H1 (cell line): ENCODE measurements around the gene PRSS8. TPM values are rescaled to one million over a fixed set of nuclear protein-coding genes. Genes with fewer than 3 reads are reported as not detected.

ENCODE experiments used
- HDAC2 ChIP-seq, 2 experiments: fragments of 300-600 bp in 1 of 2; sonication (generic) in 1 of 2; IDR thresholded peaks; 2 replicates each; pipeline ENCODE4 v1.6.1; 2011 to 2012; ENCODE audit warnings: low read depth in 2 of 2, low read length in 2 of 2, mild to moderate bottlenecking in 2 of 2, moderate library complexity in 2 of 2, borderline replicate concordance in 1 of 2, inconsistent platforms in 1 of 2
- polyA plus RNA-seq, 7 experiments: library from polyadenylated mRNA; depleted of rRNA in 3 of 7; stranded (reverse) in 5 of 7; unstranded in 2 of 7; fragments of >200 nt in 5 of 7; fragments of 200-250 nt in 2 of 7; gene quantifications; 1 replicate in 5 of 7; 2 replicates in 1 of 7; 4 replicates in 1 of 7; pipeline versions ENCODE4 v1.2.1 to v1.2.3, GENCODE V29; 2011 to 2013; ENCODE audit warnings: missing spikeins in 2 of 7, mixed read lengths in 2 of 7
- total RNA-seq: library from RNA; stranded (reverse); fragmentation: NEBNext Ultra II Directional; extraction: Animal tissue kit (Norgen Biotek cat#: 25700); gene quantifications from 2 replicates; pipeline ENCODE4 v1.2.1, GENCODE V29; 2021

PRSS8 gene
- total and polyA plus RNA-seq, 2 of the 8 experiments (the other 6 are each of a cell fraction or from before 2014, with no cell fraction given): 87.7 to 273 TPM

- no peak for TF ChIP-seq HDAC2 (IDR thresholded peaks at IDR 0.05; ENCODE audit: borderline replicate concordance in 1 of 2, low read depth in 2 of 2, low read length in 2 of 2)
Measured at GRCh38 chr16:31184888-31185287, 49.4 kb upstream of the PRSS8 start (continued).
